ENCODE results near the gene EDA2R. TPM values are rescaled to one million over a fixed set of nuclear protein-coding genes. Genes with fewer than 3 reads are reported as not detected.

The EDA2R gene
- total RNA-seq (2014; rRNA removed; shearing (Covaris generic); ENCODE audit: low replicate concordance), result not detected in 2 replicates

- no peak for DNase-seq
- no peak within 1 kb of the TSS for H2AFZ ChIP-seq (ENCODE audit: low read length)
- peaks cover 16% of the 10 kb centered on the region for H3K9me3 ChIP-seq (ENCODE audit: low read length)
These were observed at the start of gene EDA2R for GRCh38 chrX:66638591-66639500. TSS of gene EDA2R (minus strand) at chrX:66639078. CDS start at chrX:66616020, 23,058 bp downstream.

GRCh38 chrX:66684196-66684595 lies 45.3 kb upstream of the EDA2R start:
- Histone ChIP-seq H3K9me2 (replicated peaks; ENCODE audit: insufficient read depth, low read length) (no peaks in the 10 kb centered on the region), H3K27ac (ENCODE audit: low read length) (no peak overlapping the region), H3K79me2 (ENCODE audit: low read length) (no peaks in the 10 kb centered on the region), H3K4me2 (ENCODE audit: low read depth, low read length, poor library complexity, severe bottlenecking) (no peak overlapping the region), H3K9ac (ENCODE audit: low read length) (no peak overlapping the region), H3K4me1 (ENCODE audit: low read length) (no peaks in the 10 kb centered on the region), H3K36me3 (ENCODE audit: insufficient read depth, low read length) (no peaks in the 10 kb centered on the region), H4K20me1 (ENCODE audit: insufficient read depth, low read depth, low read length) (no peaks in the 10 kb centered on the region), H3K4me3 (ENCODE audit: low read length) (no peak overlapping the region), H2AFZ (ENCODE audit: low read length) (no peak overlapping the region), H3K9me3 (ENCODE audit: low read length) (peaks cover 31% of the 10 kb centered on the region), H3K27me3 (ENCODE audit: low read length) (no peaks in the 10 kb centered on the region)
- DNase-seq, result no peak

More at GRCh38 chrX:66638591-66639500, at the start of gene EDA2R:
- no peaks in the 10 kb centered on the region for H3K79me2 ChIP-seq (ENCODE audit: low read length)
- H3K4me2 ChIP-seq (ENCODE audit: low read depth, low read length, poor library complexity, severe bottlenecking), result no peak within 1 kb of the TSS
- no peak within 1 kb of the TSS for H3K9ac ChIP-seq (ENCODE audit: low read length)
- H3K27me3 ChIP-seq (ENCODE audit: low read length), result no peaks in the 10 kb centered on the region
- H3K4me1 ChIP-seq (ENCODE audit: low read length), result no peaks in the 10 kb centered on the region
- no peaks in the 10 kb centered on the region for H3K9me2 ChIP-seq (replicated peaks; ENCODE audit: insufficient read depth, low read length)
- H4K20me1 ChIP-seq (ENCODE audit: insufficient read depth, low read depth, low read length), result no peaks in the 10 kb centered on the region
- H3K27ac ChIP-seq (ENCODE audit: low read length), result no peak within 1 kb of the TSS
- no peak within 1 kb of the TSS for H3K4me3 ChIP-seq (ENCODE audit: low read length)
- no peaks in the 10 kb centered on the region for H3K36me3 ChIP-seq (ENCODE audit: insufficient read depth, low read length)

- H3K4me2 ChIP-seq (ENCODE audit: low read depth, low read length, poor library complexity, severe bottlenecking), result no peak overlapping the region
- no peak overlapping the region for H3K9ac ChIP-seq (ENCODE audit: low read length)
- H3K79me2 ChIP-seq (ENCODE audit: low read length), result no peaks in the 10 kb centered on the region
- H3K9me3 ChIP-seq (ENCODE audit: low read length), result peaks cover 47% of the 10 kb centered on the region
- no peak overlapping the region for H3K27ac ChIP-seq (ENCODE audit: low read length)
- H3K27me3 ChIP-seq (ENCODE audit: low read length), result no peaks in the 10 kb centered on the region
- H3K36me3 ChIP-seq (ENCODE audit: insufficient read depth, low read length), result no peaks in the 10 kb centered on the region
- no peak overlapping the region for H2AFZ ChIP-seq (ENCODE audit: low read length)
- no peaks in the 10 kb centered on the region for H4K20me1 ChIP-seq (ENCODE audit: insufficient read depth, low read depth, low read length)
- no peak overlapping the region for H3K4me3 ChIP-seq (ENCODE audit: low read length)
- DNase-seq, result no peak
- no peaks in the 10 kb centered on the region for H3K9me2 ChIP-seq (replicated peaks; ENCODE audit: insufficient read depth, low read length)
- H3K4me1 ChIP-seq (ENCODE audit: low read length), result no peaks in the 10 kb centered on the region
These were observed 41.6 kb upstream of the EDA2R start for GRCh38 chrX:66680451-66680850.

GRCh38 chrX:66677430-66677829 lies 38.6 kb upstream of the EDA2R start:
- Histone ChIP-seq H3K4me3 (ENCODE audit: low read length) (0 out of 2 replicates have a peak overlapping the region, but pooled peaks have one; percentile 25), H3K27me3 (ENCODE audit: low read length) (no peaks in the 10 kb centered on the region), H3K27ac (ENCODE audit: low read length) (no peak overlapping the region), H2AFZ (ENCODE audit: low read length) (no peak overlapping the region), H3K9me2 (replicated peaks; ENCODE audit: insufficient read depth, low read length) (no peaks in the 10 kb centered on the region), H3K9me3 (ENCODE audit: low read length) (peaks cover 57% of the 10 kb centered on the region), H4K20me1 (ENCODE audit: insufficient read depth, low read depth, low read length) (no peaks in the 10 kb centered on the region), H3K36me3 (ENCODE audit: insufficient read depth, low read length) (no peaks in the 10 kb centered on the region), H3K9ac (ENCODE audit: low read length) (no peak overlapping the region), H3K79me2 (ENCODE audit: low read length) (no peaks in the 10 kb centered on the region), H3K4me2 (ENCODE audit: low read depth, low read length, poor library complexity, severe bottlenecking) (no peak overlapping the region), H3K4me1 (ENCODE audit: low read length) (no peaks in the 10 kb centered on the region)
- no peak for DNase-seq

GRCh38 chrX:66676990-66677389 lies 38.1 kb upstream of the EDA2R start:
- H3K79me2 ChIP-seq (ENCODE audit: low read length), result no peaks in the 10 kb centered on the region
- H3K27ac ChIP-seq (ENCODE audit: low read length), result no peak overlapping the region
- H2AFZ ChIP-seq (ENCODE audit: low read length), result no peak overlapping the region
- 0 out of 2 replicates have a peak overlapping the region, but pooled peaks have one; percentile 25 for H3K4me3 ChIP-seq (ENCODE audit: low read length)
- no peak for DNase-seq
- H3K36me3 ChIP-seq (ENCODE audit: insufficient read depth, low read length), result no peaks in the 10 kb centered on the region
- H4K20me1 ChIP-seq (ENCODE audit: insufficient read depth, low read depth, low read length), result no peaks in the 10 kb centered on the region
- H3K9me2 ChIP-seq (replicated peaks; ENCODE audit: insufficient read depth, low read length), result no peaks in the 10 kb centered on the region
- no peaks in the 10 kb centered on the region for H3K27me3 ChIP-seq (ENCODE audit: low read length)
- H3K9me3 ChIP-seq (ENCODE audit: low read length), result peaks cover 61% of the 10 kb centered on the region
- H3K4me2 ChIP-seq (ENCODE audit: low read depth, low read length, poor library complexity, severe bottlenecking), result no peak overlapping the region
- no peaks in the 10 kb centered on the region for H3K4me1 ChIP-seq (ENCODE audit: low read length)
- no peak overlapping the region for H3K9ac ChIP-seq (ENCODE audit: low read length)

- Histone ChIP-seq H3K9ac (ENCODE audit: low read length) (no peak overlapping the region), H3K27me3 (ENCODE audit: low read length) (no peaks in the 10 kb centered on the region), H4K20me1 (ENCODE audit: insufficient read depth, low read depth, low read length) (no peaks in the 10 kb centered on the region), H3K36me3 (ENCODE audit: insufficient read depth, low read length) (no peaks in the 10 kb centered on the region), H3K4me1 (ENCODE audit: low read length) (no peaks in the 10 kb centered on the region), H2AFZ (ENCODE audit: low read length) (no peak overlapping the region), H3K79me2 (ENCODE audit: low read length) (no peaks in the 10 kb centered on the region), H3K27ac (ENCODE audit: low read length) (no peak overlapping the region), H3K9me3 (ENCODE audit: low read length) (peaks cover 62% of the 10 kb centered on the region), H3K9me2 (replicated peaks; ENCODE audit: insufficient read depth, low read length) (no peaks in the 10 kb centered on the region), H3K4me3 (ENCODE audit: low read length) (no peak overlapping the region), H3K4me2 (ENCODE audit: low read depth, low read length, poor library complexity, severe bottlenecking) (no peak overlapping the region)
- DNase-seq, result no peak
These were observed 37.5 kb upstream of the EDA2R start for GRCh38 chrX:66676413-66676812.

GRCh38 chrX:66675541-66675940 lies 36.7 kb upstream of the EDA2R start:
- Histone ChIP-seq H3K9me3 (ENCODE audit: low read length) (peaks cover 65% of the 10 kb centered on the region), H3K9ac (ENCODE audit: low read length) (no peak overlapping the region), H3K79me2 (ENCODE audit: low read length) (no peaks in the 10 kb centered on the region), H3K27me3 (ENCODE audit: low read length) (no peaks in the 10 kb centered on the region), H3K4me1 (ENCODE audit: low read length) (no peaks in the 10 kb centered on the region), H3K9me2 (replicated peaks; ENCODE audit: insufficient read depth, low read length) (no peaks in the 10 kb centered on the region), H4K20me1 (ENCODE audit: insufficient read depth, low read depth, low read length) (no peaks in the 10 kb centered on the region), H3K36me3 (ENCODE audit: insufficient read depth, low read length) (no peaks in the 10 kb centered on the region), H3K4me3 (ENCODE audit: low read length) (no peak overlapping the region), H3K4me2 (ENCODE audit: low read depth, low read length, poor library complexity, severe bottlenecking) (no peak overlapping the region), H3K27ac (ENCODE audit: low read length) (no peak overlapping the region), H2AFZ (ENCODE audit: low read length) (no peak overlapping the region)
- DNase-seq, result no peak

- H3K9me3 ChIP-seq (ENCODE audit: low read length), result peaks cover 62% of the 10 kb centered on the region
- H3K27me3 ChIP-seq (ENCODE audit: low read length), result no peaks in the 10 kb centered on the region
- no peak overlapping the region for H3K9ac ChIP-seq (ENCODE audit: low read length)
- H3K4me1 ChIP-seq (ENCODE audit: low read length), result no peaks in the 10 kb centered on the region
- H3K27ac ChIP-seq (ENCODE audit: low read length), result no peak overlapping the region
- H3K36me3 ChIP-seq (ENCODE audit: insufficient read depth, low read length), result no peaks in the 10 kb centered on the region
- no peak overlapping the region for H2AFZ ChIP-seq (ENCODE audit: low read length)
- no peak overlapping the region for H3K4me3 ChIP-seq (ENCODE audit: low read length)
- no peaks in the 10 kb centered on the region for H3K79me2 ChIP-seq (ENCODE audit: low read length)
- H3K4me2 ChIP-seq (ENCODE audit: low read depth, low read length, poor library complexity, severe bottlenecking), result no peak overlapping the region
- DNase-seq, result no peak
- H3K9me2 ChIP-seq (replicated peaks; ENCODE audit: insufficient read depth, low read length), result no peaks in the 10 kb centered on the region
- no peaks in the 10 kb centered on the region for H4K20me1 ChIP-seq (ENCODE audit: insufficient read depth, low read depth, low read length)
These were observed 35.6 kb upstream of the EDA2R start for GRCh38 chrX:66674506-66674905.
